ENCODE results near the gene DNAAF5. TPM values are rescaled to one million over a fixed set of nuclear protein-coding genes. Genes with fewer than 3 reads are reported as not detected.
"Not testable (repeated sequence)": the region's sequence is repeated elsewhere in the genome, so short reads cannot be mapped to it uniquely, and the experiment has no call there.

Gene DNAAF5
- total and polyA plus RNA-seq, 2 experiments from 2014 or later: 19.0 to 23.5 TPM

DNA sequence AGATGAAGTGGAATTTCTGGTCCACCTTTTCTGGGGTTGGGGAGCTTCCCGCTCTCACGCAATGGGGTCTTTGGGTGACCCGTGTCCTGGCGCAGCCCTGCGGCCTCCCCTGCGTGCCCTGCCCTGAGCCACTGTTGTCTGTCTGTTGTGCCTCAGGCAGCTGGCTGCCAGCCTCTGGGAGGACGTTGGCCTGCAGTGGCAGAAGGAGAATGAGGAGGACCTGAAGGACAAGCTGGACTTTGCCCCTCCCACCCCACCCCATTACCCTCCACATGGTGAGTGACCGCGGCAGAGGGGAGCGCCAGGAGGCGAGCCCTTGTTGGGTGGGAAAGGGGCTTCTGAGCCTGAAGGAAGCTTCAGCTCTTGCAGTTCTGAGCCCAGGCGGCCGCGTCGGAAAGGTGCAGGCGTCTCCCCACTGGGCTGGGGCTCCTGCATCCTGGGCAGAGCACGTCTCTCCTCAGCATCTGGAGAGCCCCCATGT, 14.7 kb downstream of the DNAAF5 start:
- Histone ChIP-seq H3K9me3 (ENCODE audit: low read depth) (no peaks in the 10 kb centered on the region), H2AFZ (no peak overlapping the region), H3K36me3 (replicated peaks; ENCODE audit: insufficient read depth, low read depth) (no peaks in the 10 kb centered on the region), H3K27ac (no peak overlapping the region), H4K20me1 (ENCODE audit: insufficient read depth, poor library complexity, severe bottlenecking) (no peaks in the 10 kb centered on the region), H3K79me2 (peaks cover 36% of the 10 kb centered on the region), H3K4me3 (no peak overlapping the region), H3K4me2 (no peak overlapping the region), H3K27me3 (no peaks in the 10 kb centered on the region), H3K9me2 (replicated peaks; ENCODE audit: insufficient read depth) (no peaks in the 10 kb centered on the region), H3K4me1 (ENCODE audit: insufficient read depth) (no peaks in the 10 kb centered on the region)
- TF ChIP-seq EZH2 (IDR thresholded peaks at IDR 0.05; ENCODE audit: borderline replicate concordance): no peak
- no peak for TF ChIP-seq EZH2phosphoT487 (IDR thresholded peaks at IDR 0.05; ENCODE audit: low read depth, severe bottlenecking, unreplicated experiment)
- no peak for TF ChIP-seq CTCF (IDR thresholded peaks at IDR 0.05; ENCODE audit: poor library complexity)
- DNase-seq (ENCODE audit: low spot score): no peak
- WGBS (ENCODE audit: low lambda C conversion rate, missing lambda C conversion rate): 95% methylated on average over 17 of the region's 17 CpGs

DNA sequence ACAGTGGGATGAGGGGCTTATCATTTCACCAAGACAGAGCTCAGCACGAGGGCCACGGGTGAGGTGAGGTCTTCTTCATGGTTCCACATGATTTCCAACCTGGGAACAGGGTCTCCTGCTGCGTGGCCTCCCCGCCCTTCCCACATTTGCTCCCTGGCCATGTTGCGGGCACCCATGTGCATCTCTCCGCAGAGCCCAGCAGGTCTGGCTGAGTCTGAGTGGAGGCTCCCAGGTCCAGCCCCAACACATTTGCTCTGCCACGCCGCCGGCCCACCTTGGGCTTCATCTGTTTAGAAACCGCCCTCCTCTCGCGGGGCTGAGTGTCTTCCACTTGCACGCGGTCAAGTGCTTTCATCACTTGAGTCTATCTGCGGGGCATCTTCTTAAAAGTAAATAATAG, 15.4 kb downstream of the DNAAF5 start:
- no peak overlapping the region for H3K4me2 ChIP-seq
- no peaks in the 10 kb centered on the region for H4K20me1 ChIP-seq (ENCODE audit: insufficient read depth, poor library complexity, severe bottlenecking)
- H3K9me2 ChIP-seq (replicated peaks; ENCODE audit: insufficient read depth): no peaks in the 10 kb centered on the region
- peaks cover 33% of the 10 kb centered on the region for H3K79me2 ChIP-seq
- H2AFZ ChIP-seq: no peak overlapping the region
- H3K9me3 ChIP-seq (ENCODE audit: low read depth): no peaks in the 10 kb centered on the region
- no peaks in the 10 kb centered on the region for H3K4me1 ChIP-seq (ENCODE audit: insufficient read depth)
- DNase-seq (ENCODE audit: low spot score): no peak
- H3K4me3 ChIP-seq: no peak overlapping the region
- TF ChIP-seq EZH2 (IDR thresholded peaks at IDR 0.05; ENCODE audit: borderline replicate concordance) (no peak), EZH2phosphoT487 (IDR thresholded peaks at IDR 0.05; ENCODE audit: low read depth, severe bottlenecking, unreplicated experiment) (no peak), CTCF (IDR thresholded peaks at IDR 0.05; ENCODE audit: poor library complexity) (no peak)
- no peak overlapping the region for H3K27ac ChIP-seq
- 93% methylated on average over 15 of the region's 15 CpGs for WGBS (ENCODE audit: low lambda C conversion rate, missing lambda C conversion rate)
- H3K27me3 ChIP-seq: no peaks in the 10 kb centered on the region
- no peaks in the 10 kb centered on the region for H3K36me3 ChIP-seq (replicated peaks; ENCODE audit: insufficient read depth, low read depth)

DNA sequence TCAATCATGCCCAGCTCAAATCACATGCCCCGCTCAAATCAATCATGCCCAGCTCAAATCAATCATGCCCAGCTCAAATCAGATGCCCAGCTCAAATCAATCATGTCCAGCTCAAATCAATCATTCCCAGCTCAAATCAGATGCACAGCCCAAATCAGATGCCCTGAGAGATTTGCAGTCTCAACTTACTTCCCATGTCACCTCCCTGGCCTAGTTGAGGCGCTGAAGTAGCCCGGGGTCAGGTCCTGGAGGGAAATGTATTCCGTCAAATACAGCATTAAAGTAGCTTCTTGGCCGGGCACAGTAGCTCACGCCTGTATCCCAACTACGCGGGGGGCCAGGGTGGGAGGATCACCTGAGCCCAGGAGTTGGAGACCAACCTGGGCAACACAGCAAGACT, 16.3 kb downstream of the DNAAF5 start:
- no peaks in the 10 kb centered on the region for H3K36me3 ChIP-seq (replicated peaks; ENCODE audit: insufficient read depth, low read depth)
- no peaks in the 10 kb centered on the region for H3K4me1 ChIP-seq (ENCODE audit: insufficient read depth)
- no peak for DNase-seq (ENCODE audit: low spot score)
- no peaks in the 10 kb centered on the region for H4K20me1 ChIP-seq (ENCODE audit: insufficient read depth, poor library complexity, severe bottlenecking)
- no peak overlapping the region for H3K27ac ChIP-seq
- WGBS (ENCODE audit: low lambda C conversion rate, missing lambda C conversion rate): 94% methylated on average over 8 of the region's 8 CpGs
- no peaks in the 10 kb centered on the region for H3K27me3 ChIP-seq
- H2AFZ ChIP-seq: no peak overlapping the region
- no peaks in the 10 kb centered on the region for H3K9me3 ChIP-seq (ENCODE audit: low read depth)
- no peak for TF ChIP-seq EZH2phosphoT487 (IDR thresholded peaks at IDR 0.05; ENCODE audit: low read depth, severe bottlenecking, unreplicated experiment)
- TF ChIP-seq EZH2 (IDR thresholded peaks at IDR 0.05; ENCODE audit: borderline replicate concordance): no peak
- TF ChIP-seq CTCF (IDR thresholded peaks at IDR 0.05; ENCODE audit: poor library complexity): no peak
- H3K79me2 ChIP-seq: peaks cover 28% of the 10 kb centered on the region
- no peaks in the 10 kb centered on the region for H3K9me2 ChIP-seq (replicated peaks; ENCODE audit: insufficient read depth)
- H3K4me2 ChIP-seq: no peak overlapping the region
- H3K4me3 ChIP-seq: no peak overlapping the region

DNA sequence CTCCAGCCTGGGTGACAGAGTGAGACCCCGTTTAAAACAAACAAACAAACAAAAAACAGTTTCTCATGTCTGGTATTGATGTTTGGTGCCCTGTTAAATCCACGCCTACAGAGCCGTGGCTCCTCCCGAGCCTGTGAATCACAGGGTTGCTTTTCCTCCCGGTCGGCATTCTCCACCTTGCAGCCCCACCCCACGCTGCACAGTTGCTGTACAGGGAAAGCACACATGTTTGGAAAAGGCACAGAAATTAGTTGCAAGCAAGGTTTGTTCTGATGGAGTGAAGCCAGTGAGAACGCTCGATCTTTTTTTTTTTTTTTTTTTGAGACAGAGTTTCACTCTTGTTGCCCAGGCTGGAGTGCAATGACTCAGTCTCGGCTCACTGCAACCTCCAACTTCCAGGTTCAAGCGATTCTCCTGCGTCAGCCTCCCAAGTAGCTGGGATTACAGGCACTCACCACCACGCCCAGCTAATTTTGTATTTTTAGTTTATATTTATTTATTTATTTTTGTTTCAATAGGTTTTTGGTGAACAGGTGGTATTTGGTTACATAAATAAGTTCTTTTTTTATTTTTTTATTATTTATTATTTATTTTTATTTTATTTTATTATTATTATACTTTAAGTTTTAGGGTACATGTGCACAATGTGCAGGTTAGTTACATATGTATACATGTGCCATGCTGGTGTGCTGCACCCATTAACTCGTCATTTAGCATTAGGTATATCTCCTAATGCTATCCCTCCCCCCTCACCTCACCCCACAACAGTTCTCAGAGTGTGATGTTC, 17.0 kb downstream of the DNAAF5 start:
- not testable (repeated sequence) for H3K27ac ChIP-seq; H3K27me3 ChIP-seq; H3K4me3 ChIP-seq; H3K9me2 ChIP-seq (replicated peaks; ENCODE audit: insufficient read depth); H3K9me3 ChIP-seq (ENCODE audit: low read depth); H3K36me3 ChIP-seq (replicated peaks; ENCODE audit: insufficient read depth, low read depth); H3K4me1 ChIP-seq (ENCODE audit: insufficient read depth); H3K4me2 ChIP-seq; H4K20me1 ChIP-seq (ENCODE audit: insufficient read depth, poor library complexity, severe bottlenecking); H2AFZ ChIP-seq; DNase-seq (ENCODE audit: low spot score)
- WGBS (ENCODE audit: low lambda C conversion rate, missing lambda C conversion rate): 95% methylated on average over 14 of the region's 14 CpGs
- H3K79me2 ChIP-seq: peaks cover 21% of the 10 kb centered on the region

- not testable (repeated sequence) for H3K36me3 ChIP-seq (replicated peaks; ENCODE audit: insufficient read depth, low read depth)
- 92% methylated on average over 5 of the region's 5 CpGs for WGBS (ENCODE audit: low lambda C conversion rate, missing lambda C conversion rate)
These were observed 17.6 kb downstream of the DNAAF5 start for GRCh38 chr7:744128-744520.

More at GRCh38 chr7:744128-744520, 17.6 kb downstream of the DNAAF5 start:
- H3K4me1 ChIP-seq (ENCODE audit: insufficient read depth); H3K27ac ChIP-seq; H3K9me3 ChIP-seq (ENCODE audit: low read depth); H3K4me3 ChIP-seq; H3K9me2 ChIP-seq (replicated peaks; ENCODE audit: insufficient read depth); H3K4me2 ChIP-seq; H4K20me1 ChIP-seq (ENCODE audit: insufficient read depth, poor library complexity, severe bottlenecking); H3K27me3 ChIP-seq; DNase-seq (ENCODE audit: low spot score); H2AFZ ChIP-seq: not testable (repeated sequence)
- peaks cover 16% of the 10 kb centered on the region for H3K79me2 ChIP-seq
